HG02970 (cell line): ENCODE results near the gene LRRC40.
"Not testable (repeated sequence)": the region's sequence is repeated elsewhere in the genome, so short reads cannot be mapped to it uniquely, and the experiment has no call there.

Experiments used
- ATAC-seq: cut with Tn5 transposase; IDR thresholded peaks from one replicate; pipeline ENCODE4 v1.9.1; 2021; ENCODE audit warnings: mild to moderate bottlenecking, moderate library complexity, moderate number of reproducible peaks; ENCODE audit not compliant: unreplicated experiment, low FRiP score

Gene LRRC40

DNA sequence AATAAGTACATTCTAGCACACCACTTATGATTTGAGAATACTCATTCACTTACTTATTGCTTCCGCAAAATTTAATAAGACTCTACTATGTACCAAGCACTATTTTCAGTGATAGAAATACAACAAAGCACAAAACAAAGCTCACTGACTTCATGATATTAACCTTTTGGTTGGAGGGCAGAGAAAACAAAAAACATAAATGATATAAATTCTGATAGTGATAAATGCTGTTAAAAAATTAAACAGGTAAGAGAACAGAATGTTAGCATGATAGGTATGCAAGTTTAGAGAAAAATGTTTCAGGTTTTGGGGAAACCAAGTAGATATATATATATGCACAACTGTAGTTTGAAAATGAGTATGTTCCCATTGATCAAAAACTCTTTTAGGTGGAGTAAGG, 1.2 kb downstream of the LRRC40 start:
- no peak for ATAC-seq

DNA sequence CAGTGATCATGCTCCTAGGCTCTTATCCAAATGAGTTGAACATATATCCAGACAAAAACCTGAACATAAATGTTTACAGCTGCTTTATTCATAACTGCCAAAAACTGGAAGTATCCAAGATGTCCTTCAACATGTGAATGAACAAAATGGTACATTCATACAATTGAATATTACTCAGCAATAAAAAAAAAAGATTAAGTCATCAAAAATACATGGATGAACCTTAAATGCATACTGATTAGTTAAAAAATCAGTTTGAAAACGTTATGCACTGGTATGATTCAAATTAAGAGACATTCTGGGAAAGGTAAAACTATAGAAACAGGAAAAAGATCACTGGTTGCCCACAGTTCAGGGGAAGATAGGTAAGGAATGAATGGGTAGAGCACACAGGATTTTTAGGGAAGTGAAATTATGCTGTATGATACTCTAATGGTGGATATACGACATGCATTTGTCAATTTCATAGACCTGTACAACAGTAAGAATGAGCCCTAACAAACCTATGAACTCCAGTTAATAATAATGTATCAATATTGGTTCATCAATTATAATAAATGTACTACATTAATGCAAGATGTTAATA, 3.1 kb downstream of the LRRC40 start:
- ATAC-seq: no peak

DNA sequence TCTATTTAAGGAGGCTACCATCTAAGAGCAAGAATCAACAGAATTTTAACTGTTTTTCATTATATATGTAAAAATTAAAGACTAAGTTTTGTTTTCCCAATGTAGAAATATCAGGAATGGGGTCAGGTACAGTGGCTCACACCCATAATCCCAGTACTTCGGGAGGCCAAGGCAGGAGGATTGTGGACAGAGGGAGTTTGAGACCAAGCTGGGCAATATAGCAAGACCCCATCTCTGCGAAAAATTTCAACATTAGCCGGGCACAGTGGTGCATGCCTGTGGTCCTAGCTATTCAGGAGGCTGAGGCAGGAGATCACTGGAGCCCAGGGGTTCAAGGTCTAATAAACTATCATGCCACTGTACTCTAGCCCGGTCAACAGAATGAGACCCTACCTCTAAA, 5.3 kb downstream of the LRRC40 start:
- ATAC-seq: no peak

DNA sequence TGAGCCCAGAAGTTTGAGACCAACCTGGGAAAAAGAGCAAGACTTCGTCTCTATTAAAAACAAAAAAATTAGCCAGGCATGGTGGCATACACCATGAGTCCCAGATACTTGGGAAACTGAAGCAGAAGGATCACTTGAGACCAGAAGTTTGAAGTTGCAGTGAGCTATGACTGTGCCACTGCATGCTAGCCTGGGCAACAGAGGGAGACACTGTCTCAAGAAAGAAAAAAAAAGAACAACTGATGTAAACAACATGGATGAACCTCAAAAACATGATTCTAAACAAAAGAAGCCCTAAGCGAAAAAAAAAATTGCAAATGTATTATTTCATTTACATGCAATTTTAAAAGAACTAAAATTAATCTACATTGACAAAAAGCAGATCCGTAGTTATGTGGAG, 9.0 kb downstream of the LRRC40 start:
- no peak for ATAC-seq

DNA sequence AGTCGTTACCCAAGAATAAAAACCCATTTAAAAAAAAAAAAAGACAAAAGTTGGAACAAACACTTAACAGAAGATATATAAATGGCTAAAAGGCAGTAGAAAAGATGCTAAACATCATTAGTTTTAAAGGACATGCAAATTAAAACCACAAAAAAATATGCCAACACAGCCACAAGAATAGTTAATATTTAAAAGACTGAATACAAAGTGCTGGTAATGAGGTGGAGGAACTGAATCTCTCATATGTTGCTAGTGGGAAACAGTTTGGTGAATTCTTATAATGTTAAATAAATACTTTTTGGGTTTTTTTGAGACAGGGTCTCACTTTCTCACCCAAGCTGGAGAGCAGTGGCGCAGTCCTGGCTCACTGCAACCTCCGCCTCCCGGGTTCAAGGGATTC, 10.0 kb downstream of the LRRC40 start:
- no peak for ATAC-seq

DNA sequence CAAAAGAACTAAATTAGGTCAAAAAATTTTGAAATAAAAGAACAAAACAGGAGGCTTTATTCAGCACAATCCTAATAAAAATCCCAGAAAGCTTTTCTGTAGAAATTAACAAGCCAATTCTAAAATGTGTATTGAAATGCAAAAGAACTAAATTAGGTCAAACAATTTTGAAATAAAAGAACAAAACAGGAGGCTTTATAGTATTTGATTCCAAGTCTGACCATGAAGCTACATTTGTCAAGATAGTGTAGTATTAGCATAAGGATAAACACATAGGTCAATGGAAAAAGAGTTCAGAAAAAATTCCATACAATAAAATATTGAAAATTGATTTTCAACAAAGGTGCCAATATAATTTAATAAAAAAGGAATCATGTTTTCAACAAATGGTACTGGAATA, 10.8 kb downstream of the LRRC40 start:
- no peak for ATAC-seq

DNA sequence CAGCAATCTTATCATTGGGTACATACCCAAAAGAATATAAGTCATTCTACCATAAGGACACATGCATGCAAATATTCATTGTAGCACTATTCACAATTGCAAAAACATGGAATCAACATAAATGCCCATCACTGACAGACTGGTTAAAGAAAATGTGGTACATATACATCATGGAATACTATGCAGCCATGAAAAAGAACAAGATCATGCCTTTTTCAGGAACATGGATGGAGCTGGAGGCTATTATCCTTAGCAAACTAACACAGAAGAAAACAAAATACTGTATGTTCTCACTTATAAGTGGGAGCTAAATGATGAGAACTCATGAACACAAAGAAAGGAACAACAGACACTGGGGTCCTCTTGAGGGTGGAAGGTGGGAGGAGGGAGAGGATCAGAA, 12.9 kb downstream of the LRRC40 start:
- ATAC-seq: not testable (repeated sequence)

DNA sequence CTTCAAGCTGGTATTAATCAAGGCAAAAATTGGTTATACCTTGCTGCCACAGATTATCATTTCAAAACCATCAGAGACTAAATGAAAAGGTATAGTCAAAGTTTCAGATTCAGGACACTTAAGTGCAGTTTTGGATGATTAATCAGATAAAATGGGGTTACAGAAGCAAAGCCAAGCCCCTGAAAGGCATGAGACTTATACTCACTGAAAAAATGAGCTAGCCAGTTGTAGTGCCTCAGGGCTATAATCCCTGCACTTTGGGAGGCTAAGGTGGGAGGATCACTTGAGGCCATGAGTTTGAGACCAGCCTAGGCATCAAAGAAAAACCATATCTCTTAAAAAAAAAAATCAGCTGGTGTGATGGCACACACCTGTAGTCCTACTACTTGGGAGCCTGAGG, 15.2 kb downstream of the LRRC40 start:
- ATAC-seq: no peak

DNA sequence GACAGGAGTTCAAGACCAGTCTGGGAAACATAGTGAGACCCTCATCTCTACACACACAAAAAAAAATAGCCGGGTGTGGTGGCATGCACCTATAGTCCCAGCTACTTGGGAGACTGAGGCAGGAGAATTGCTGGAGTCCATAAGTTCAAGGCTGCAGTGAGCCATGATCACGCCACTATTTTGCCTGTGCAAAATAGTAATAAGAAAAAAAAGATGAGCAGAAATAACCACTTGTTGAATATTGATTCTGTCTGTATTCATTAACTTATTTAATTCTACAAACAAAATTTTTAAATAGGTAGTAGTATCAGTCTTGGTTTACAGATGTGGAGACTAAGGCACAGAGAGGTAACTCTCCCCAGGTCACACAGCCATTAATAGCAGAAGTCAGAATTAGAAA, 16.9 kb downstream of the LRRC40 start:
- no peak for ATAC-seq

DNA sequence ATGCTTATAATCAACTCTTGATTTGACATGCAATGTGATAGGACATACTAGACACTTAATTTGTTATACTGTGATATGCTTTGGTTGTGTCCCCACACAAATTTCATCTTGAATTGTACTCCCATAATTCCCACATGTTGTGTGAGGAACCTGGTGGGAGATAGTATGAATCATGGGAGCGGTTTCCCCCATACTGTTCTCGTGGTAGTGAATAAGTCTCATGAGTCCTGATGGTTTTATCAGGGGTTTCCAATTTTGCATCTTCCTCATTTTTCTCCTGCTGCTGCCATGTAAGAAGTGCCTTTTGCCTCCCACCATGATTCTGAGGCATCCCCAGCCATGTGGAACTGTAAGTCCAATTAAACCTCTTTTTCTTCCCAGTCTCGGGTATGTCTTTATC, 20.2 kb downstream of the LRRC40 start:
- not testable (repeated sequence) for ATAC-seq

DNA sequence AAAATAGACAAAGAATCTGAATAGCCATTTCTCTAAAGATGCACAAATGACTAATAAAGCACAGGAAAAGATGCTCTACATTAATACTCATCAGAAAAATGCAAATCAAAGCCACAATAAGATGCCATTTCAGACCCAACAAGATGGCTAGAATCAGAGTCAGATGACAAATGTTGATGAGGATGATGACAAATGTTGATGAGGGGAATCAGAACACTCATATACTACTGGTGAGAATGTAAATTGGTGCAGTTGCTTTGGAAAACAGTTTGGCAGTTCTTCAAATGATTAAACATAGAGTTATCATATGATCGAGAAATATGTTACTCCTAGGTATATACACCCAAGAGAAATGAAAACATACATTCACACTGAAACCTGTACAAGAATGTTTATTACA, 33.9 kb downstream of the LRRC40 start:
- no peak for ATAC-seq

DNA sequence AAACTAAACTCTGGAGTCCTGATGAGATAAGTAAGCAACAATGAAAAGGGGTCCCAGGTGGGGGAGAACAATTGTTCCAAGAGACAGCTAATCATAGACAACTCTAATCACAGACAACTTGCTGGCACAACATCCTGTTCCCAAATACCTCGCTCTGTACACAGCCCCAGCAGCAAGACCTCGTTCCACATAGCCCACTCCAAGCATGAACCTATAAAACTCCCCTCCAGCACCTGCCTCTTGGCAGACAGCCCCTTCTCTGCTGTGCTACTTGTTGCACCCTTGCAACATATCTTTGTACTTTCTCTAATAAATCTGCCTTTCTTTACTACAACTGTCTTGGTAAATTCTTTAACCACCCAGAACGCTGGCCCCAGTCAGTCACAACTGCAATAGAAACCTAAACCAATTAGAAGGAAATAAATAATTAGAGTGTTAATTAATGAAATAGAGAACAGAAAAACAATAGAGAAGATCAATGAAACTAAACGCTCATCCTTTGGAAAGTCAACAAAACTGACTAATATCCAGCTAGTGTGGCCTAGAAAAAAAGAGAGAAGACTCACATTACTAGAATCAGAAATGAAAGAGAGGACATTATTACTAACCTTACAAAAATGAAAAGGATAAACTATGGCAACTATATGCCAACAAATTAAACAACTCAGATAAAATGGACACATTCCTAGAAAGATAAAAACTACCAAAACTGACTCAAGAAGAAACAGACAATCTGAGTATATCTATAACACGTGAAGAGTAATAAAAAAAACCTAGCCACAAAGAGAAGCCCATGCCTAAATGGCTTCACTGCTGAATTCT, 36.1 kb downstream of the LRRC40 start:
- ATAC-seq: no peak

DNA sequence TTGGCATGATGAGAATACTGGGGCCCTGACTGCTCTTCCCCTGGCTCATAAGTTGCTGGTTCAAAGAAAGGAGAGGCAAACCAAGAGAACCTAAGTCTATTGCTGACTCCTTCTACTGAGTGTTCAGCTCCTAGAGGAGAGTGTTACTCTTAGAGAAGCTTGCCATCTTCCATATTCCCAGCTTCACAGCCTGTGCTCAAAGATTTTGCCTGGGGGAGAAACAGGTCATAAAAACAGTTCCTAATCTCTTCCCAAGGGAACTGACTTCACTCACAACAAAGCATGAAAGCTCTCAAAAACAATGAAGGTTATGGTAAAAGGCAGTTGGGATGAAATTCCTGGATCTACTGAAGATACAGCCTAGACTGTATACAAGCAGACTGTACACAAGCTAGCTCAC, 37.1 kb downstream of the LRRC40 start:
- no peak for ATAC-seq

DNA sequence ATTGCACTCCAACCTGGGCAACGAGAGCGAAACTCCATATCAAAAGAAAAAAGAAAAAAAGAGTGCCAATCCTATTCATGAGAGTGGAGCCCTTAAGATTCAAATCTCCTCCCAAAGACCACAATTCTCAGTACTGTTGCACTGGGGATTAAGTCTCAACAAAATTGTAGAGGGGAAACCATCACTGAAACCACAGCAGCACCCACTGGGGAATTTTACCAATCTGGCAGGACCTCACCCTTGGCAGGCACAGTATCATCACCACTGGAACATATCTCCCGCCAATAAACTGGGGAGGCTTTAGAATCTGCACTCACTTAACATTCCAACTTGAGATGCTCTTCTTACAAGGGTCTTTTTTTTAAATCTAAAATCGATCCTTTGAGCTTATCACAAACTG, 41.0 kb downstream of the LRRC40 start:
- no peak for ATAC-seq

DNA sequence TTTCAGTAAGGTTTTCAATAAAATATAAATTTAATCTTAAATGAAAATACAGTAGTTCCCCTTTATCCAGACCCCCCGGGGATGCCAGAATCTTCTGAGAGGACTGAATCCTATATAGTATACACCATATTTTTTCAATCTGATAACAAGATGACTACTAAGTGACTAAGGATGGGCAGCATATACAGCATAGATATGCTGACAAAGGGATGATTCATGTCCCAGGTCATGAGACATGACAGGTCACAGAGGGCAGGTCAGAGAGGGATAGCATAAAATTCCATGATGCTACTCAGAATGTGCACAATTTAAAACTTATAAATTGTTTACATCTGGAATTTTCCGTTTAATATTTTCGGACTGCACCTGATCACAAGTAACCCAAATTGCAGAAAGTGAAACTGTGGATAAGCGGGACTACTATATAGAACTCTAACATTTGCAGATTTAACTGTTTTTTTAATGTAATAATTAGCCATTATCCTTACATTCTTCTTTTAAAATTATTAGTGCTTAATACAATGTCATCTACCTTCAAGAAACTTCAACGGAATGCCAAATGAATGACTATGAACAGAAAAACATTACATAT, 48.8 kb downstream of the LRRC40 start:
- no peak for ATAC-seq

DNA sequence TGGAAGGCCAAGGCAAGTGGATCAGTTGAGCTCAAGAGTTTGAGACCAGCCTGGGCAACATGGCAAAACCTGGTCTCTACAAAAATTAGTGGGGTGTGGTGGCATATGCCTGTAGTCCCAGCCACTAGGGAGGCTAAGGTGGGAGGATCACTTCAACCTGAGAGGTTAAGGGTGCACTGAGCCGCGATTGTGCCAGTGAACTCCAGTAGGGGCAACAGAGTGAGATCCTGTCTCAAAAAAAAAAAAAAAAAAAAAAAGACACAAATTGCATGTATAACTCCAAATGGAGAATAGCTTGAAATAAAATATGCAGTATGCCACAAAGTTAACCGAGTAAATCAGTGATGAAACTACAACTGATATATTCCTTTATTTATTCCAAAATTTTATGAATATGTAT, 51.6 kb downstream of the LRRC40 start:
- ATAC-seq: no peak

DNA sequence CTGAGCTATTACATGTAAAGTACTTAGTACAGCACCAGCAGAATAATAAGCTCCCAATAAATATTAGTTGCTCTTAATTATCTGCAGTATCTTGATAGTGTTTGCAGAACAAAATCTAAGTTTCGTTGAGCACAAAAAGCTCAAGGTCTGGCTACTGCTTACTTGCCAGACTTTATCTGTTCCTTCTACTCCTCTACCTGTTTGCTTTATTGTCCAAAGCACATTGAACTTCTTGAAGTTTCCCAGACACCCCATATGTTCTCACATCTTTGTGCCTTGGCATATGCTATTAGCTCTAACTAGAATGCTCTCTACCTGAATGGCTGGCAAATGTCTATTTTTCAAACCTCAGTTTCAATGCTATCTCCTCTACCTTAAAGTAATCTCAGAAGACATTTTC, 54.9 kb downstream of the LRRC40 start:
- no peak for ATAC-seq

DNA sequence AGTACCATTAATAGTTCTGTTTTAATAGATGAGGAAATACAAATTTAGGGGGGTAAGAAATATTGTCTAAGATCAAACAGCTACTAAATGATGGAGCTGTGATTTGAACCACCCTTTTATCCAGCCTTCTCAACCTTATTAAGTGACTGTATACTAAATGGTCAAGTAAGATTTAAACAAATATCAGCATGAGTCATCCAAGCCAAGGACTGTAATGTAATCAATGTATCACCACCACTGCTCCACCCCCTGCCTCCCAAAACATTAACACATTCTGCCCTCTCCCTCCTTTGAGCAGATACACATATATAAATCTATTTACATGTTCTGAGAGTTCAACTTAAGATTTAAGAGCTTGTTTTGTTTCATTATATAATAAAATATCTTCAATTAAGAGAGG, 58.9 kb downstream of the LRRC40 start:
- ATAC-seq: no peak

DNA sequence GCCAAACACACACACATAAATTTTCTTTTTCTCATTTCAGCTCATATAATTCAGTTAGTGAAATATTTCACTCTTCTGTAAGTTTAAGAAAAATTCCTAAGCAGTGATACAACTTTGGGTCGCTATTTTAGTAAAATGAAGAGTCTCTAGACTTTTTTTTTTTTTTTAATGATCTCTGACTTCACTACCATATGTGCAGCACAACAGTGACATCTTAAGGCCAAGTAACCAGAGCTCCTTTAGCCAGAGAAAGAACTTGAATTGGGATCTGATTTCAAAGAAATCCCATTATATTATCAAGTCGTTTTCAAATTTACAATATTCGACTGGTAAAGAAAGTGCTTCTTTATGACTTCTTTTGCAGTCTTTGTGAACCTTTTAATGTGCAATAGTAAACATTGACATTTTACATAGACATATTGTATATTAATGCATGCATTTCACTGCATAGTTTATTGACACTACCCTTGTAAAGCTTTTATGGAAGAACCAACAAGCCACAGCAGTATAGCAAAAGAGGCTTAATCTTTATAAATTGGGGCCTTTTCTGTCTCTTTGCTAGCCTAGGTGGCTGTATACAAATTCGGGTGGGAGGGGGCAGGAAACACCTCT, 62.2 kb downstream of the LRRC40 start:
- no peak for ATAC-seq

DNA sequence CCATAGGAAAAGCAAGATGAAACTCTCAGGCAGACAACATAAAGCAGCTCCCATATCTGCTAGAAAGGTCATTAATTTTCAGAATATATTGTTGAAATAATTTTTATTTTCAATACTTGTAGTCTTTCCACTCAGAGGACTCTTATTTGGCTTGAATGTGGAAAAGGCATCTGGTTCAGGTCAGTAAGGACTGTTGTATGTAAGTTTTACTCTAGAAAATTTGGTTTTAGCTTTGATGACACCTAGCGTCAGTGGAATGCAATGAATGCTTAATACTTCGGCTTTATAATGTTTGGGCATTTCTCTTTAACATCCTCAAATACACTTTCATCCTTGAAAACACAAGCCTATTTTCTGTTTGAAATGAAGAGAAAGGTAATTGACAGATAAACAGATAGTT, 63.3 kb downstream of the LRRC40 start:
- ATAC-seq: no peak

DNA sequence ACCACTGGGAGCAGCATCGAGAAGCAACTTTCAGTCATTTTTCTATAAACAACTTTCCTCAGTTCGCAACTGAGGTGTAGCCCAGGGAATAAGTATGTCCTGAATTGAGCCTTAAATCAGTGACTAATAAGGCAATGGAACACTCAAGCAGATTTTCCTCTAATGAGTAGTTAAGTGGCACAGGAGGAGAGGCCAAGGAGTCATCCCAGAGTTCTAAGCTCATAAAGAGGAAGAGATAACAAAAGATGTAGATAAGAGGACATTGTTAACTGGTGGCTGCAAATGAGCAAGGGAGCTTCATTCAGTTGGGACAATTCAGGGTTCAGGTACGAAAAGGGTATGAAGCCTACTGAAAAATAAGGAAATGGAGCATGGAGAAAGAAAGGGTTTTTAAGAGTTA, 64.5 kb downstream of the LRRC40 start:
- ATAC-seq: no peak

DNA sequence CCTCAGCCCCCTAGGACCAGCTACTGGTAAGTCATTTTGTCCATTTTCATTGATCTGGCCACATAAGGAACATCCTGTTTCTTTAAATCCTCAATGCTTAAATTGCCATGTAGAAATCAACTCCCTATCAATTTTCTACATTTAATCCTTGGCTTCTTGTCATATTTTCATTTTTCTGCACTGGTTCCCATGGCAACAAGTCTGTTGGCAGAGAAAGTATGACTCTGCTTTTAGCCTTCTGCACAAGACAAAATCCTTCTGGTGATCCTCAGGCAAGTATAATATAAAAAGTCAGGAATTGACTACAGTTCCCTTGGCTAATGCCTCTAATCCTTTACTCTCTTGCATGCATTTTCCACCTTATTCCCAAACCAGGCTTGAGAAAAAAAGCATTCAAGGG, 65.0 kb downstream of the LRRC40 start:
- no peak for ATAC-seq
